GM19035 (cell line): Measurements from ENCODE around the gene SLC3A2.

Experiments used
- ATAC-seq: cut with Tn5 transposase; IDR thresholded peaks from one replicate; pipeline ENCODE4 v1.9.1; 2021; ENCODE audit not compliant: unreplicated experiment

Gene SLC3A2

DNA sequence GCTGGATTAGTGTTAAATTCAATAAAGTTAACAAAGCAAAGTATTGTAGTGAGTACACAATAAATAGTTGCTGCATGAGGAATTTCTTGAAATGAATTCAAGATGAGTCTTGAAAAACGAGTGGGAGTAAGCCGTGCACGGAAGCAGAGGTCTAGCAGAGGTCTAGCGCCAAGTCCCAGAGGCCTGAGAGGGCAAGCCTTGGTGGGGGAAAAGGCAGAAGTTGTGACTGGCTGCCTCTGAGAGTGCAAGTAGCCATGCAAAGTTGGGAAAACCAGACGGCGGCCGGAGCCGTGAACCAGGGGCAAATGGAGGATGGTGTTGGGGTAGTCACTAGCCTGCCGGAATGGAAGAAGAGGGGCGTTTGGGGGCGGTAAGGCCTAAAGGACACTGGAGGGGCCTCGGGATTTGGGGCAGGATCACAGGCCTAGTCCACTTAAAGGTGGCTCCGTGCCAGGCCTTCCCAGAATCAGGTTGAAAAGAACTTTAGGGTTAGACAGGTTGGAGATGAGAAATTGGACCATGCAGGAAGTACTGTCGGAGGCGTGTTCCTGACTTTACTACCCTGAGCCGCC, 379 bp upstream of the SLC3A2 start:
- ATAC-seq: peak; percentile 7

- peak; percentile 40 for ATAC-seq
Measured at GRCh38 chr11:62881579-62882430, 1.1 kb downstream of the SLC3A2 start.

DNA sequence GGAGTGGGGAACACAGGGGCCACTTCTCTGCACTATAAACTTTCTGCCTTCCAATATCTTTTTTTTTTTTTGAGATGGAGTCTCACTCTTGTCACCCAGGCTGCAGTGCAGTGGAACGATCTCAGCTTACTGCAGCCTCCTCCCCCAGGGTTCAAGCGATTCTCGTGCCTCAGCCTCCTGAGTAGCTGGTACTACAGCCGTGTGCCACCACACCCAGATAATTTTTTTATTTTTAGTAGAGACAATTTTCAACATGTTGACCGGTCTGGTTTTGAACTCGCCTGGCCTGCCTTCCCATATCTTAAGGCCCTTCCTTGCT, 1.7 kb downstream of the SLC3A2 start:
- ATAC-seq: no peak

DNA sequence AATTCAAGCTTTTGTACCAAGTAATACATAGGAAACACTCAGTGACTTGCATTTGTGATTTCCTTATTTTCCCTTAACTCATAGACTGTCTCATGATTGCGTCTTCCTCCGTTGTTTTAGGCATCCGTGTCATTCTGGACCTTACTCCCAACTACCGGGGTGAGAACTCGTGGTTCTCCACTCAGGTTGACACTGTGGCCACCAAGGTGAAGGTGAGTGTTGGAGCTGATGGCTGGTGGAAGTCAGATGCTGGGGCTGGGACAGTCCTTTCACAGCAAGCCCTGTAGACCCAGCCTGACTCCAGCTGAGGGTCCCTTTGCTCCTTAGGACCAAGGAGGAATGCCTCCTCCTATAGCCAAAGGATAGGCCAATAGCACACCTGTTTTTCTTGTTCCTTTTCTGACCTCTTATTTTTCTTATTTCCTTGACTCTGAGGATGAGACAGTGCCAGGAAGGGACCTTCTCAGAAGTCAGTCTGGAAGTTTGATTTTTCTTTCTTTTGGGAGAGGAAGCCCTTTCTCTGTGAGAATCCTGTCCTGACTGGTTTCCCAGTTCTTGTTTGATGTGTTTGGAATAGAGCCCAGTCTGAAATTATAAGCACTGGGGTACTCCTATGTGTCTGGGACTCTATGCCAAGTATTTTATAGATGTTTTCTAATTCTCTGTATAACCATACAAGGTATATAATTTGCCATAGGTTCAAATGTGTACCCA, 2.2 kb downstream of the SLC3A2 start:
- ATAC-seq: no peak

DNA sequence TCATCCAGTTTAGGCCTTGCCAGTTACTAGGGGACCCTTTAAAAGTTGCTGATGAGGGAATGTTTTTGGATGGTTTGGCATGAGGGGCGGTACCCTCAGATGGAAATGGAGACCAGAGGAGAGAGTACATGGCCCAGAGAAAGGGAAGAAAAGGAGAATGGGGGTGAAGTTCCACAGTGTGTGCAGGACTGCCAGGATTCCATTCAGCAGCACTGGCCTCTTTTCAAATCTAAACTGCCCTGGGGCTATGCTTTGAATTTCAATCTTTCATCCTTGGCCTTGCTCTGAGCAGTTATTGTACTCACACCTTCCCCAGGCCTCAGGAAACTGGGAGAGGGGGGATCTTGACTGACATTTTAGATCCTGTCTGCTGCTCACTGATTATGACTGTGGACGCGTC, 3.0 kb downstream of the SLC3A2 start:
- no peak for ATAC-seq

- ATAC-seq: no peak
Measured at GRCh38 chr11:62885137-62885750, 4.5 kb downstream of the SLC3A2 start.

DNA sequence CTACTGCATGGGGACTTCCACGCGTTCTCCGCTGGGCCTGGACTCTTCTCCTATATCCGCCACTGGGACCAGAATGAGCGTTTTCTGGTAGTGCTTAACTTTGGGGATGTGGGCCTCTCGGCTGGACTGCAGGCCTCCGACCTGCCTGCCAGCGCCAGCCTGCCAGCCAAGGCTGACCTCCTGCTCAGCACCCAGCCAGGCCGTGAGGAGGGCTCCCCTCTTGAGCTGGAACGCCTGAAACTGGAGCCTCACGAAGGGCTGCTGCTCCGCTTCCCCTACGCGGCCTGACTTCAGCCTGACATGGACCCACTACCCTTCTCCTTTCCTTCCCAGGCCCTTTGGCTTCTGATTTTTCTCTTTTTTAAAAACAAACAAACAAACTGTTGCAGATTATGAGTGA, 7.7 kb downstream of the SLC3A2 start:
- ATAC-seq: no peak

- no peak for ATAC-seq
Measured at GRCh38 chr11:62889126-62889483, 8.4 kb downstream of the SLC3A2 start.

GRCh38 chr11:62889484-62890437, 9.1 kb downstream of the SLC3A2 start:
- no peak for ATAC-seq

DNA sequence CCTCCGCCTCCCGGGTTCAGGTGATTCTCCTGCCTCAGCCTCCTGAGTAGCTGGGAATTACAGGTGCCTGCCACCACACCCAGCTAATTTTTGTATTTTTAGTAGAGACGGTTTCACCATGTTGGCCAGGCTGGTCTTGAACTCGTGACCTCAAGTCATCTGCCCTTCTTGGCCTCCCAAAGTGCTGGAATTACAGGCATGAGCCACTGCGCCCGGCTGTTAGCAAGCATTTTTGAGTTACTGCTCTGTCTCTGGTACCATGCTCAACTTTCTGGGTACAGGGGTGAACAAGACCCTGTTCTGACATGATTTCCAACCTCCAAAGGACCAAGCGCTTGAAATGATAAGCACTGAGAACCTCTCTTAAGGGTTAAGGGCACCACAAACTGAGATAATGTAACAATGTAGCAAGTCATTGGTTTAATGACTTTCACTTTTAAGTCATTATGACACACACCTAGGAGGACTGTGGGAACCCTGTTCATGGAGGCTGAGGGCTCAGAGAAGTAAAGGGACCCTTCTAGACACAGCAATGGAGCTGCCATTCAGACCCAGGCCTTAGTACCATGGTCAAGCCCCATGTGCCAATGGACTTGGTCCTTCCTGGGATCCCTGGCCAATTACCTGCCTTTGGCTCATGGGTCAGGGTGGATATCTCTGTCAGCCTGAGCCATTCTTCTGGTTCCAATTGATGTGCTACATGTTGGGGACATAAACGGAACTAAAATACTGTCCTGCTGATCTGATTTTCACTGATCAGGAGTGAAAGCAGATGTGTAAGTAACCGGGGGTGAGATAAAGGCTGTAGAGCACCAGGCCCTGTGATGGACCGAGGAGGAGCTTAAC, 11.6 kb downstream of the SLC3A2 start:
- ATAC-seq: no peak

- ATAC-seq: no peak
Measured at GRCh38 chr11:62895501-62895900, 14.8 kb downstream of the SLC3A2 start.

- no peak for ATAC-seq
Measured at GRCh38 chr11:62896049-62896448, 15.4 kb downstream of the SLC3A2 start.

DNA sequence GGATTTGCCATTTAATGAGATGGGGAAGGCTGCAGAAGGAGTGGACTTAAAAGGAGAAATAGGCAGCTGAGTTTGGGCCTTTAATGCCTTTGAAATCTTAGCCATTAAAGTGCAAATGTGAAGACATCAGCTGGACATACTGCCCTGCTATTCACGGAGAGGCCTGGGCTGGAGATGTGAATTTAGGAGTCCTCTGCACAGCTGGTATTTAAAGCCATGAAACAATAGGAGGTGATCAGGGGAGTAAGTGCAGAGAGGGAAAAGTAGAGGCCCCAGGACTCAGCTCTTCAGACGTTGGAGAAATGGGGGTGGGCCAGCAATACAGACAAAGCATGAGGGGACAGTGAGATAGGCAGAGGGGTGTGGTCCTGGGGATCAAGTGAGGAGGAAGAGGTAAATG, 16.6 kb downstream of the SLC3A2 start:
- ATAC-seq: no peak

DNA sequence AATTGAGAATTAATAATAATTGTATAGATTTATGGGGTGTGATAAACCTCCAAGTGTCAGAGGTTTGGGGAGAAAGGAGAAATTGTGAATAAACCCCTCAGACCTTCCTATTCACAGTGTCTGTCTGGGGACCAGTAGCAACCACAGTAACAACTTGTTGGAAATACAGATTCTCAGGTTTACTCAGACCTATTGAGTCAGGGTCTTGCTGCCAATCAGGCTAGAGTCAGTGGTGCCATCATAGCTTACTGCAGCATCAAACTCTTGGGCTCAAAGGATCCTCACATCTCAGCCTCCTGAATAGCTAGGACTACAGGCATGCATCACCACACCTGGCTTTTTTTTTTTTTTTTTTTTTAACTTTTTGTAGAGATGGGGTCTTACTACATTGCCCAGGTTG, 17.3 kb downstream of the SLC3A2 start:
- ATAC-seq: no peak

DNA sequence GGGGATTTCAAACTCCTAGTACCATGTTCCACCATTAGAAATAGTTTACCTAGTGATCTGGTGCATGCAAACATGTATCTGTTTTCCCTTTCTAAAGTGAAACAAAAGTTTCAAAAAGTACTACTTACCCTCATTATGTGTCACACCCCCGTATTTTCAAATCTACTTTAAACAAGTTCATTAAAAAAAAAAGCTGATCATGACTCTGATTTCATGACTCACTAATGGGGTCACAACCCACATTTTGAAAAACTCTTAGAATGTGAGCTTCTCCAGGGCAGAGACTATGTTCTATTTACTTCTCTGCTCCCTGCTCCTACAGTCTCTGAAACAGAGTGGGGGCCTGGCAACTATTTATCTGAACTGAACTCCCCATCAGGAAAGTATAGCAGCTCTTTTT, 22.2 kb downstream of the SLC3A2 start:
- no peak for ATAC-seq

GRCh38 chr11:62905296-62905695, 24.6 kb downstream of the SLC3A2 start:
- no peak for ATAC-seq

GRCh38 chr11:62905927-62906531, 25.3 kb downstream of the SLC3A2 start:
- ATAC-seq: peak; percentile 58

DNA sequence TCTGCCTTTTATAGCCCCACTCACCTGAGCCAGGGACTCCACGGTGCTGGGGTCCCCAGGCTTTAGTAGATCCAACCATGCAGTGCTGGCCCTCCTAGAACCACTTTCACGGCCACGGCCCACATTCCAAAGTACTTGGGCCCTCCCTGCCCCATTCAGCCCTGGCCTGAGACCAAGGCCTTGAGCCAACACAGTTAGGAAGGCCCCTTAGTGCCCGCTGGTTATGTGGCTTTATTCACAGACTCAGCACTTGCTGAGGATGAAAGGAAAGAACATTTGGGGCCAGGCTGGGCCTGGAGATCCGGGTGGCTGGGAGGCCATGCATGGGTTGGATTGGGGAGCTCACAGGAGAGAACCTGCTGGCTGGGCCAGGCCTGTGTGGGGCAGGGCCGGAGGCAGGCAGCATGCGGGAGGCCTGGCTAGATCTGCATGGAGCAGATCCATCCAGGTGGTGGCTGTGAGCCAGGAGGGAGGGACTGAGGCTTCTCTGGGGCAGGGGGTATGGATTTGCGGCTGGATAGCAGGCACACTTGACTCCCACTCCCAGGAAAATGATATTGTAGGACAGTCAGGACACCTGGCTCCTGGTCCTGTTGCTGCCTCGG, 27.9 kb downstream of the SLC3A2 start:
- ATAC-seq: no peak
